Measurements from ENCODE around the gene RFESD. TPM values are rescaled to one million over a fixed set of nuclear protein-coding genes. Genes with fewer than 3 reads are reported as not detected.

The RFESD gene
- total and polyA plus RNA-seq, 2 of the 8 experiments (the other 6 are each of a cell fraction or from before 2014, with no cell fraction given): 1.7 to 2.0 TPM

DNA sequence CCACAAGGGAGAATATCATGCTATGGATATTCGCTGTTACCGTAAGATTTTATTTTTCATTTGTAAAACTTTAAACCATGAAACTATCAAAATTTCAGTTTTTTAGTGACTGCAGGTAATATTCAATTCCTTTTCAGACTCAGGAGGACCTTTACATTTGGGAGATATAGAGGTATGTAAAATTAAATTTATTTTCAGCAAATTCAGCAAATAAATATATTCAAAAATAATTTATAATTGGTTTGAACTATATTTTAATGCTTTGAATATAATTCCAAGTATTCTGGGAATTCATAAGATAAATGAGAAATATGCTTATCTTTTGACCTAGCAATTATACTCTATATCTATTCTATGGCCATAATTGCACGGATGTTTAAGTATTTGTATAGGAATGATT lies 7.6 kb downstream of the RFESD start:
- Histone ChIP-seq H3K36me3 (ENCODE audit: control insufficient read depth in 2 of 4, insufficient read depth in 4 of 4, low read length in 3 of 4) (no peaks in the 10 kb centered on the region), H2BK20ac (ENCODE audit: low read length) (no peak overlapping the region), H3K9ac (replicated peaks in 1 of 4; ENCODE audit: extremely low read depth in 1 of 4, low read depth in 3 of 4, low read length in 3 of 4) (no peak overlapping the region), H4K20me1 (replicated peaks in 1 of 2; ENCODE audit: control insufficient read depth in 1 of 2, insufficient read depth in 2 of 2, low read length in 2 of 2) (no peaks in the 10 kb centered on the region), H3K4me1 (replicated peaks in 1 of 4; ENCODE audit: control insufficient read depth in 3 of 4, insufficient read depth in 4 of 4, low read length in 3 of 4) (no peaks in the 10 kb centered on the region), H2AK5ac (ENCODE audit: low read depth, low read length) (no peak overlapping the region), H3K9me3 (ENCODE audit: insufficient read depth in 2 of 2, low read depth in 1 of 2, low read length in 1 of 2) (no peaks in the 10 kb centered on the region), H4K8ac (ENCODE audit: extremely low read depth, insufficient read depth, low read length) (no peak overlapping the region), H3K23ac (ENCODE audit: insufficient read length) (no peak overlapping the region), H3K4ac (replicated peaks; ENCODE audit: insufficient read length, low read depth, low read length) (no peak overlapping the region), H3K27ac (ENCODE audit: low read depth, low read length) (no peak overlapping the region), H3K56ac (replicated peaks; ENCODE audit: insufficient read length, low read depth, low read length) (no peak overlapping the region), H2BK5ac (ENCODE audit: low read depth, low read length) (no peak overlapping the region), H4K91ac (replicated peaks; ENCODE audit: insufficient read length, low read length) (no peak overlapping the region), H3K14ac (ENCODE audit: insufficient read length) (no peak overlapping the region), H2AFZ (ENCODE audit: low read length) (no peak overlapping the region), H3K79me1 (ENCODE audit: low read depth, low read length) (no peaks in the 10 kb centered on the region), H3K18ac (ENCODE audit: extremely low read depth, low read length) (no peak overlapping the region), H2BK120ac (replicated peaks; ENCODE audit: low read depth, low read length) (no peak overlapping the region), H3K27me3 (replicated peaks in 1 of 4; ENCODE audit: control insufficient read depth in 3 of 4, extremely low read depth in 1 of 4, insufficient read depth in 3 of 4, low read length in 3 of 4) (no peaks in the 10 kb centered on the region), H2BK12ac (ENCODE audit: low read depth, low read length) (no peak overlapping the region), H2BK15ac (ENCODE audit: low read length) (no peak overlapping the region), H3K79me2 (ENCODE audit: control insufficient read depth in 1 of 2, insufficient read depth in 2 of 2, low read length in 2 of 2) (no peaks in the 10 kb centered on the region), H3K23me2 (ENCODE audit: low read depth, low read length) (no peaks in the 10 kb centered on the region), H3K4me2 (ENCODE audit: insufficient read depth in 1 of 2, low read depth in 2 of 2, low read length in 2 of 2) (no peak overlapping the region), H4K5ac (ENCODE audit: insufficient read length, low read depth, low read length) (no peak overlapping the region), H3K4me3 (ENCODE audit: extremely low read depth in 1 of 4, insufficient read depth in 2 of 4, low read depth in 3 of 4, low read length in 4 of 4) (no peak overlapping the region)
- ChIA-PET CTCF (ENCODE audit: partially characterized antibody) (interaction anchor here (1.5 to 5.0 kb wide), 3 partner anchors 10 to 682 kb away, joined by 3 to 42 read pairs (median 3); no protein-coding TSS in a partner anchor), POLR2A (ENCODE audit: partially characterized antibody) (interaction anchor here (1.4 kb wide), 1 partner anchor 10 kb away, joined by 4 read pairs; no protein-coding TSS in a partner anchor)
- 95% methylated on average over 3 of the region's 3 CpGs; no CpG with 5 or more reads in 1 of the 2 experiments for WGBS, 2 experiments (ENCODE audit: extremely low coverage in 1 of 2, insufficient coverage in 1 of 2, insufficient read length in 1 of 2, insufficient replicate concordance in 2 of 2, low coverage in 1 of 2, low lambda C conversion rate in 2 of 2, missing lambda C conversion rate in 1 of 2)
- no peak for DNase-seq (ENCODE audit: low read depth in 1 of 2, low spot score in 2 of 2)
- no peak for FAIRE-seq
- TF ChIP-seq POLR2A (IDR thresholded peaks at IDR 0.05; ENCODE audit: control extremely low read depth in 1 of 2, low read depth in 2 of 2, low read length in 2 of 2) (no peak), KDM1A (IDR thresholded peaks at IDR 0.05; ENCODE audit: borderline replicate concordance, low read length) (no peak), CBX8 (IDR thresholded peaks at IDR 0.05; ENCODE audit: borderline replicate concordance, low read depth, low read length) (no peak), POU5F1 (IDR thresholded peaks at IDR 0.05; ENCODE audit: low read depth, low read length) (no peak), POLR2AphosphoS5 (IDR thresholded peaks at IDR 0.05; ENCODE audit: low read depth, low read length) (no peak), JUN (IDR thresholded peaks at IDR 0.05; ENCODE audit: low read depth, low read length) (no peak), RAD21 (IDR thresholded peaks at IDR 0.05 in 1 of 2, conservative IDR thresholded peaks at IDR 0.05 in 1 of 2; ENCODE audit: low read depth in 2 of 2, low read length in 2 of 2) (no peak), SAP30 (IDR thresholded peaks at IDR 0.05; ENCODE audit: insufficient read depth, insufficient replicate concordance, low read length) (no peak), TAF7 (optimal IDR thresholded peaks at IDR 0.05; ENCODE audit: borderline replicate concordance, low read depth, low read length) (no peak), RFX5 (IDR thresholded peaks at IDR 0.05; ENCODE audit: borderline replicate concordance, low read depth, low read length) (no peak), RBBP5 (IDR thresholded peaks at IDR 0.05; ENCODE audit: borderline replicate concordance, low read depth, low read length) (no peak), CBX5 (IDR thresholded peaks at IDR 0.05; ENCODE audit: low read depth, low read length) (no peak), BRCA1 (IDR thresholded peaks at IDR 0.05; ENCODE audit: low read depth, low read length) (no peak)
- TF ChIP-seq, protein P1, sequence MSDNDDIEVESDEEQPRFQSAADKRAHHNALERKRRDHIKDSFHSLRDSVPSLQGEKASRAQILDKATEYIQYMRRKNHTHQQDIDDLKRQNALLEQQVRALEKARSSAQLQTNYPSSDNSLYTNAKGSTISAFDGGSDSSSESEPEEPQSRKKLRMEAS (IDR thresholded peaks at IDR 0.05): no peak

All from H1 (cell line).